HG02973 (cell line): ENCODE measurements around the gene CARNS1.
A peak's percentile ranks its signal among the peaks of the same experiment; 100 is the strongest.
"Not testable (repeated sequence)": the region's sequence is repeated elsewhere in the genome, so short reads cannot be mapped to it uniquely, and the experiment has no call there.

Source experiments
- ATAC-seq: cut with Tn5 transposase; IDR thresholded peaks from one replicate; pipeline ENCODE4 v1.9.1; 2021; ENCODE audit warnings: moderate library complexity; ENCODE audit not compliant: unreplicated experiment

The CARNS1 gene

GRCh38 chr11:67396587-67397389, 18.7 kb upstream of the CARNS1 start:
- no peak for ATAC-seq

- ATAC-seq, result no peak
Measured at GRCh38 chr11:67397536-67397935, 17.9 kb upstream of the CARNS1 start.

GRCh38 chr11:67397986-67398660, 17.4 kb upstream of the CARNS1 start:
- ATAC-seq, result no peak

DNA sequence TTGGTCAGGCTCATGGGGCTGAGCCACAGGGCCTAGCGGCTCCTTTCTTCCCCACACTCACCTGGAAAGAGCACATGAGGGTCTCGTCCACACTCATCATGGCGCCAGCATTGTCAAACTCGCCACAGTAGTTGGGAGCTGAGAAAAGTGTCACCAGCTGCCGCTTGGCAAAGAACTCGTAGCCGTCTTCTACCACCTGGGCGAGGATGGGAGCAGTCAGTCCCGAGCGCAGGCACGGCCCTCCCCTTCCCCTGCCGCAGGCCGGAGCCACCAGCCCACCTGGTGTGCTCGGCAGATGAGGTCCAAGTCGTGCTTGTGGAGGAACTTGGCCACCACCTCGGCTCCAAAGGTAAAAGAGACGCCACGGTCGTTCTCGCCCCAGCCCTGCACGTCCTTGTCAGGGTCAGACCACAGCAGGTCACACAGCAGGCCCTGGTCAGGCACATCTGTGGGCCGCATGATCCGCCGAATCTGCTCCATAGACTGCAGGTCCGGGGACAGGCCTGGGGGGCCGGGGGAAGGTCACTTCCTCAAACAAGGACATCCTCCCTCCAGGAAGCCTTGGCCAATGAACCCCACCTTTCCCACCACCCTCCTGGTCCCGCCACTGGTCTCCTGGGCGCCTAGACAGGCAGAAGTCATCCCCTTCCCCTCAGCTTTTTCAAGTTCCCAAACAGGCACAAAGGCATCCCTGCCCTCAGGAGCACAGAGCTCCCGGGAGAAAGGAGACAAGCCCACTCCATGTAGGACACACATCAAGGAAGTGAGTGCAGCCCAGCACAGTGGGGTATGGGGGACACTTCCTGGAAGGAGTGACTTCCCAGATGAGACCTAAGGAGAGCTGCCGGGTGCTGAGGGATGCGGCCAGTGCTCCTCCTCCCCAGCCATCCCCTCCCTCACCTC, 16.6 kb upstream of the CARNS1 start:
- no peak for ATAC-seq

GRCh38 chr11:67400251-67400941, 15.1 kb upstream of the CARNS1 start:
- no peak for ATAC-seq

DNA sequence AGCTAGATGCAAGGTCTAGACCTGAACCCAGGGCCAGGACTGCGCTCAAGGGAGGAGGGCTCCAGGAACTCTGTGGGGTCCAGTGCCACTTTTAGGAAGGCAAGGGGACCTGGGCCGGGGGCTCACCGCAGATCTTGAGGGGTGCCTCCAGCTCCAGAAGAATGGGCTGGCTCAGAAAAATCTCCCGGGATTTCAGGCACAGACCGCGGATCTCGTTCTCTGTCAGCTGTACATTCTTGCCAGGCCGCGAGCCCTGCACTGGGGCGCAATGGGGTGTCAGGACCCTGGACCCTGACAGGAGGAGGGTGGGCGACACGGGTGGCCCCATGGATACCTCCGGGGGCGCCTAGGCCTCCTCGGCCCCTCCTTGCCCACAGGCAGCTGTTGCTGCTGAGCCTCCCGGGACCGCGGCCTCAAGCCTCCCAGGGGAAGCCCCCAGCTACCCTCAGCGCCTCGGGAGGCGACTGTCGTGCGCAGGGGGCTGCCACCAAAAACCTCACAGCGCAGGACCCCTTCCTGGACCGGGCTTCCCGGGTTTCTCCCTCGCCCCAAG, 14.5 kb upstream of the CARNS1 start:
- no peak for ATAC-seq

DNA sequence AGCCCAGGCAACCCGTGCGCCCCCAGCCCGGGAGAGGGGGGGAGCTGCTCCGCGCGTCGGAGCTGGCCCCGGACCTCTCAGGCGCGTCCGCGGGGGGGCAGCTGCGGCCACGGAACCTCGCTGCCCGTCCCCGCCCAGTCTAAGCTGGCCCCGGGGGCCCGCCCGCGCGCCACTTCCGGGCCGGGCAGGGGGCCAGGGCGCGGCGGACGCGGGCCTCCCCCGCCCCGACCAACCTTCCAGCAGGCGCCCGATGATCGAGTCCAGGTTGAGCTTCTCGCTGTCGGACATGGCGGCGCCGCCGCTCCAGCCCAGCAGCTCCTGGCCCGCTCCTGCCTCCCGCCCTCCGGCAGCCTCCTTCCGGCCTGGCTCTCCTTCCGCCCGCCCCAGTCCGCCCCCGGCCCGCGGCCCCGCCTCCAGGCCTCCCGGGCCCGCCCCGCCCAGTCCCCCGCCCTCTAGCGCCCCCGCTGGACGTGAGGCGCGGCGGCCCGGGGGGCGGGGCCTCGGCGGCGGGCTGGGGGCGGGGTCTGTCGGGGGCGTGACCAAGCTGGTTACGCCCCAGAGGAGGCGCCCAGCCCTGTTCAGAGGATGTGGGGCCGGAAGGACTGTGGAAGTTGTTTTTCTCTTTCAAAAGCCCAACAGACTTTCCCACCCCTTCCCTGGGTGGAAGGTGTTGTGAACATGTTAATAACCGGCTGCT, 13.8 kb upstream of the CARNS1 start, which contains the start of gene PPP1CA:
TSS of gene PPP1CA (minus strand) at position 364 of the 697 bp plus-strand sequence. CDS start at position 288, 76 bp downstream.
- ATAC-seq, result peak; percentile 50

- not testable (repeated sequence) for ATAC-seq
Measured at GRCh38 chr11:67402192-67402839, 13.2 kb upstream of the CARNS1 start.

DNA sequence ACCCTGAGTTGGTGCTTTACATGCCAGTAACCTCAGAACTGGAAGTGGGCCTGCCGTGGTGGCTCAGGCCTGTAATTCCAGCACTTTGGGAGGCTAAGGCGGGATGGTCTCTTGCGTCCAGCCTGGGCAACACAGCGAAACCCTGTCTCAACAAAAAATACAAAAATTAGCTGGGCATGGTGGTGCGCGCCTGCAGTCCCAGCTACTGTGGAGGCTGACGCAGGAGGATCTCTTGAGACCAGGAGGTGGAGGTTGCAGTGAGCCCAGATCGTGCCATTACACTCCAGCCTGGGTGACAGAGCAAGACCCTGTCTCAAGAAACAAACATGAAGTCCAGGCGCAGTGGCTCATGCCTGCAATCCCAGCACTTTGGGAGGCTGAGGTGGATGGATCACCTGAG, 12.4 kb upstream of the CARNS1 start:
- not testable (repeated sequence) for ATAC-seq

DNA sequence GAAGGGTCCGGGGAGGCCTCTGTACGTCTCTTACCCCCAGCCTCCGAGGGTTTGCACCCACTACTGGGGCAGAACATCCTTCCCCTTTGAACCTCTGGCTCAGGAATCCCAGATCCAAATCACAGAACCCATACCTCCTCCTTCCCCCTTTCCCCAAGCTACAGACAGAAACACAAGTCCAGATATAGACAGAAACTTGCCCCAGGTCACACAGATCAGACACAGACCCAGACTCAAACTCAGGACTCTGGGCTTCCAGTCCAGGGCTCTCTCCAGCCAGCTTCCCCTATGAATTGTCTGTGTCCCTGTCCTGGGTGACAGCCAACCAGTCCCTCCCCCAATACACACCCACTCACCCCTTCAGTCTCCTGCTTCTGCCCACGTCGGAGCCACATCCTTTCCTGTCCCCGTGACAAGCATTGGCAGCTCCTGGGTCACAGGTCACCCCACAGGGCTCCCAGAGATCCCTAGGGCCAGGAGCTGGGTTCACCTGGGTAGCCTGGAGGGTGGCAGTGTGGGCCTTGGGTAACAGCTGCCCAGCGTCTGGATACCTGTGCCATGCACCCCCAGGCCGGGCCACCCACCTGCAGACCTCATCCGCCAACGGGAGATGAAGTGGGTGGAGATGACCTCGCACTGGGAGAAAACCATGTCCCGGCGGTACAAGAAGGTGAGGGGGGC, 10.8 kb upstream of the CARNS1 start:
- ATAC-seq, result no peak

GRCh38 chr11:67405196-67405567, 10.3 kb upstream of the CARNS1 start:
- ATAC-seq, result no peak

- no peak for ATAC-seq
Measured at GRCh38 chr11:67405688-67406339, 9.7 kb upstream of the CARNS1 start.

DNA sequence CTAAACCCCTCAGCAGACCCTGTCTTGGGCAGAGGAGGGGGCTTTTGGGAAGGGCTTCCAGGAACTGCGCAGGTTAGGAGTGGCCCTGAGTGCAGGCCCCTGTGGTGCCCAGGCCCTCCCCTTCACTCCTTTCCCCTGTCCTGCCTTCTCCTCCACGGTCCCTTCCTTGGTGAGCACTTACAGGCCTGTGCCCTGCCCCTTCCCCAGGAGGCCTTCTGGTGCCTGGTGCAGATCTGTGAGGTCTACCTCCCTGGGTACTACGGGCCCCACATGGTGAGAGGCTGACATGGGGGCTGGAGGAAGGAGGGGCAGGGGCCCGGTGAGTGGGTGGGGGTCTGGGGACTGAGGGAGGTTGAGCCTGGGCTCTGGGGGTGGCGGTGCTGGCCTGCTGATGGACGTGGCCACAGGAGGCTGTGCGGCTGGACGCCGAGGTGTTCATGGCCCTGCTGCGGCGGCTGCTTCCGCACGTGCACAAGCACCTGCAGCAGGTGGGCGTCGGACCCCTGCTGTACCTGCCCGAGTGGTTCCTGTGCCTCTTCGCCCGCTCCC, 9.0 kb upstream of the CARNS1 start:
- ATAC-seq, result no peak

GRCh38 chr11:67406969-67407687, 8.3 kb upstream of the CARNS1 start:
- no peak for ATAC-seq

DNA sequence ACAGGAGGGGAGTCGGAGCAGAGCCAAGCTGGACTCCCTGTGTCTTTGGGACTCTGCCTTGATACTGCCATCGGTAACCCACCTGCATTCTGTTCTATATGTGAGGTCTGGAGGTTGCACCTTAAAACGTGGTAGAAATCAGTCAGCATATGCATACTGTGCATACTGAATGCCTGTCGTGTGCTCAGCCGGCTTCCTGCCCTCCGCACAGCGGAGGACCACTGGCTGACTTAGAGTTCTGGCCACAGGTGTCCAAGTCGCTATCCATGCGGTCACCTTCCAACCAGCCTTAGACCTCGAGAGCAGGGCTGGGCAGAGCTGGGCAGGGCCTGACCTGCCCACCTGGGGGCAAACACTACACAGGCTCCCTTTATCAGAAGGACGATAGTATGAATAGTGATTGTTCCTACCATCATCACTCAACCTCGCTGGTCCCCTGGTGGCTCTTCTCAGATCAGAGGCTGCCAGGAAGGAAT, 7.8 kb upstream of the CARNS1 start:
- ATAC-seq, result no peak

GRCh38 chr11:67408437-67409200, 6.9 kb upstream of the CARNS1 start:
- ATAC-seq, result no peak
